AG08395 (cell line): Measurements from ENCODE around the gene INAVA.

Experiments used
- DNase-seq: peaks from one replicate; pipeline ENCODE4 v3.0.0; 2012; ENCODE audit warnings: mixed read lengths, low spot score

Gene INAVA

GRCh38 chr1:200894712-200895442, at the start of gene INAVA:
Gene INAVA, plus strand, starts transcription at chr1:200894900. Its CDS starts 3,501 bp downstream, at chr1:200898401.
- DNase-seq = no peak

- no peak for DNase-seq
Measured at GRCh38 chr1:200845360-200845759, 49.3 kb upstream of the INAVA start.

- DNase-seq = no peak
Measured at GRCh38 chr1:200846398-200846797, 48.3 kb upstream of the INAVA start.

GRCh38 chr1:200849430-200849829, 45.3 kb upstream of the INAVA start:
- DNase-seq = no peak

- no peak for DNase-seq
Measured at GRCh38 chr1:200850554-200850953, 44.1 kb upstream of the INAVA start.

- no peak for DNase-seq
Measured at GRCh38 chr1:200856716-200857357, 37.9 kb upstream of the INAVA start.

GRCh38 chr1:200857804-200858203, 36.9 kb upstream of the INAVA start:
- no peak for DNase-seq

GRCh38 chr1:200861937-200862647, 32.6 kb upstream of the INAVA start:
- no peak for DNase-seq

- no peak for DNase-seq
Measured at GRCh38 chr1:200862713-200863415, 31.8 kb upstream of the INAVA start.

- no peak for DNase-seq
Measured at GRCh38 chr1:200866116-200866515, 28.6 kb upstream of the INAVA start.

- DNase-seq = no peak
Measured at GRCh38 chr1:200866521-200866920, 28.2 kb upstream of the INAVA start.

GRCh38 chr1:200867018-200867811, 27.5 kb upstream of the INAVA start:
- DNase-seq = no peak

- DNase-seq = no peak
Measured at GRCh38 chr1:200869376-200869752, 25.3 kb upstream of the INAVA start.

- no peak for DNase-seq
Measured at GRCh38 chr1:200869753-200870391, 24.8 kb upstream of the INAVA start.

- DNase-seq = no peak
Measured at GRCh38 chr1:200872446-200873115, 22.1 kb upstream of the INAVA start, which contains the start of gene GPR25. Gene GPR25, plus strand, starts transcription at chr1:200872981. Its CDS starts 57 bp downstream, at chr1:200873038.

GRCh38 chr1:200873116-200873670, 21.5 kb upstream of the INAVA start:
- DNase-seq = no peak

GRCh38 chr1:200873671-200874397, 20.9 kb upstream of the INAVA start:
- no peak for DNase-seq

- no peak for DNase-seq
Measured at GRCh38 chr1:200874694-200875093, 20.0 kb upstream of the INAVA start.

- no peak for DNase-seq
Measured at GRCh38 chr1:200875416-200875815, 19.3 kb upstream of the INAVA start.
